GM19025 (cell line): Measurements from ENCODE around the gene CD2AP.

ENCODE experiments used
- ATAC-seq: cut with Tn5 transposase; IDR thresholded peaks from one replicate; pipeline ENCODE4 v1.9.1; 2021; ENCODE audit warnings: mild to moderate bottlenecking, low read depth, moderate library complexity; ENCODE audit not compliant: unreplicated experiment

Gene CD2AP

GRCh38 chr6:47495207-47495606 lies 17.6 kb downstream of the CD2AP start:
- no peak for ATAC-seq

GRCh38 chr6:47495954-47496545 lies 18.5 kb downstream of the CD2AP start:
- ATAC-seq: no peak

- ATAC-seq: no peak
Measured at GRCh38 chr6:47496935-47497579, 19.5 kb downstream of the CD2AP start.

GRCh38 chr6:47502920-47503319 lies 25.3 kb downstream of the CD2AP start:
- no peak for ATAC-seq

- ATAC-seq: no peak
Measured at GRCh38 chr6:47509937-47510336, 32.3 kb downstream of the CD2AP start.

GRCh38 chr6:47512872-47513271 lies 35.3 kb downstream of the CD2AP start:
- ATAC-seq: no peak

GRCh38 chr6:47519279-47519678 lies 41.7 kb downstream of the CD2AP start:
- no peak for ATAC-seq

- peak; percentile 49 for ATAC-seq
Measured at GRCh38 chr6:47520282-47520681, 42.7 kb downstream of the CD2AP start.

GRCh38 chr6:47521961-47522360 lies 44.4 kb downstream of the CD2AP start:
- ATAC-seq: no peak

- ATAC-seq: no peak
Measured at GRCh38 chr6:47524136-47524845, 46.7 kb downstream of the CD2AP start.

GRCh38 chr6:47525330-47526057 lies 47.9 kb downstream of the CD2AP start:
- ATAC-seq: no peak

- ATAC-seq: no peak
Measured at GRCh38 chr6:47527274-47527673, 49.7 kb downstream of the CD2AP start.

- ATAC-seq: no peak
Measured at GRCh38 chr6:47529734-47530133, 52.1 kb downstream of the CD2AP start.

- ATAC-seq: no peak
Measured at GRCh38 chr6:47532981-47533585, 55.5 kb downstream of the CD2AP start.

- ATAC-seq: no peak
Measured at GRCh38 chr6:47534063-47534462, 56.5 kb downstream of the CD2AP start.

- ATAC-seq: no peak
Measured at GRCh38 chr6:47535316-47536225, 58.0 kb downstream of the CD2AP start.

GRCh38 chr6:47536816-47537401 lies 59.3 kb downstream of the CD2AP start:
- ATAC-seq: no peak

GRCh38 chr6:47545223-47545622 lies 67.6 kb downstream of the CD2AP start:
- no peak for ATAC-seq

GRCh38 chr6:47551670-47552069 lies 74.1 kb downstream of the CD2AP start:
- no peak for ATAC-seq
